Activated CD8-positive, alpha-beta memory T cell treated with anti-CD3 and anti-CD28 coated beads, Interleukin-2, amount 50 U/mL, for 24 hours (primary cell): Measurements from ENCODE around the gene TAF3.

ENCODE experiments used
- DNase-seq: peaks from one replicate; pipeline ENCODE4 v3.0.0-alpha.2; 2020; ENCODE audit errors: extremely low read depth

Gene TAF3

GRCh38 chr10:7874864-7875263 lies 56.6 kb downstream of the TAF3 start:
- no peak for DNase-seq

DNA sequence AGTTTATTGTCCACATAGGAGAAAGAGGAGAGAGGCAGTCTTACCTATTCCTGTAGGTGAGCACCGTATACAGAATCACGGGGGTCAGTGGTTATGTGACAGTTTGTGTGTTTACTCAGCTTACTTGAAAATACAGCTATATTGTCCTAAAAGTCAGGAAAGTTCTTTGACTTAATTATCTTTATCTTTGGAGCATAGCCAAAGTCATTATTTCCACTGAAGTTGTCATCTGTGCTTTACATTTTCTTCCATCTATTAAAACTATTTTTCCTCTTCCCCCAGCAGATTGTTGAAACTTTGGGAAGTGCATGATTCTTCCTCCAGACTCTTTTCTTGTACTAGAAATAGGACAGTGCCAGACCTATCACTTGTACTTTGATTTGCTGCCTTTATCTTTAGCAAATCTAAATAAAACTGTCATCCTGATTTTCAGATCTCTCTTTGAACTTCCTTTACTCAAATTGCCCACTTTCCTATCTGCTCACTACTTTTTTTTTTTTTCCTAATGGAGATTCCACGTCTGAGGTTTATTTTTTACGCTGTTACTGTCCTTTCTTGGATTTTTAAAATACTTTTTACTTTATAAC lies 58.3 kb downstream of the TAF3 start:
- no peak for DNase-seq

- DNase-seq = no peak
Measured at GRCh38 chr10:7881119-7881518, 62.8 kb downstream of the TAF3 start.

DNA sequence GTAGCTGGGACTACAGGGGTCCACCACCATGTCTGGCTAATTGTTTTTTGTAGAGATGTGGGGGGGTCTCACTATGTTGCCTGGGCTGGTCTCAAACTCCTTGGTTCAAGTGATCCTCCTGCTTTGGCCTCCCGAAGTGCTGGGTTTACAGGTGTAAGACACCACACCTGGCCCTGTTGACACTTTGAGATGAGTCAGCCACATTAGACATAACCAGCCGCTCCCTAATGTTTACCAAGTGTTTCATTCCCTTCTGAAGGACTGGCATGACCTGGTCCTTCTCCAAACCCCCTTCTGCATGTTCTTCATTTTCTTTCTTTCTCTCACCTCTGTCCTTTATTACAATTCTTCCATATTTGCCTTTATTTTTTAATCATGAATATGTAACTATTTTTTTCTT lies 67.8 kb downstream of the TAF3 start:
- no peak for DNase-seq

- DNase-seq = no peak
Measured at GRCh38 chr10:7887174-7887816, 69.0 kb downstream of the TAF3 start.

- DNase-seq = no peak
Measured at GRCh38 chr10:7889947-7890542, 71.7 kb downstream of the TAF3 start.

- no peak for DNase-seq
Measured at GRCh38 chr10:7890781-7891180, 72.5 kb downstream of the TAF3 start.

- no peak for DNase-seq
Measured at GRCh38 chr10:7891634-7892033, 73.3 kb downstream of the TAF3 start.

DNA sequence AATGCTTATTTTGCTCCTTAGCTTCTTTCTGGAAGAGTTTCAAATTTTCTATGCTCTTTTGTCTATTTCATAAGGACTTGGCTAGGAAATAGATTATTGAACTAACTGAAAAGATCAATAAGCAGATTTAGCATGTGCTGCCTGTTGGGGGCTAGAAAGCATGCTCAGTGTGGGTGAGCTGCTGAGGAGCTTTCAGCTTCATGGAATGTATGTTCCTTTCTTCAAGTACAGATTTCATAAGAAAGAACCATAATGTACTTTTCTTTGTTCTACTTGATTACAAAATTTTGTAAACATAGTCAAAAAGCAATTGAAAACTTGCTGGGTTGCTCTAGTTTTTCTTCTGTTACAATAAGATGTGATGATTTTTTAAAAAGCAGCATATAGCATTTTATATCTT lies 73.8 kb downstream of the TAF3 start:
- no peak for DNase-seq

DNA sequence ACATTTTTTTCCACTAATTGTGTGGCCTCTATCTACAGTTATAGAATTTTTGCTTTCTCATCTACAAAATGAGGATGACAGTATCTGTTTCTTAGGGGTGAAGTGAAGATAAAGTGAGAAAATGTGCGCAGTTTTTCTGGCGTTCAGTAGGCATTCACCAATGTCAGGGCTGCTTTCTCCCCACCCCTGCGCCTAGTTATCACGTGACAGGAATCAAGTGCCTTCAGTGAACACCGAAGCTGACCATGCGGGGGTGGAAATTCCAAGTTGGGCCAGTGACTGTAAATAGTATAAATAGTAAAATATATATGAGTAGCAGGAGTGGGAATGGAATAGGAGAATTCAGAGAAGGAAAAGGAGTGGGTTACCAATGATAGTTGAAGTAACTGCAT lies 77.4 kb downstream of the TAF3 start:
- DNase-seq = no peak

DNA sequence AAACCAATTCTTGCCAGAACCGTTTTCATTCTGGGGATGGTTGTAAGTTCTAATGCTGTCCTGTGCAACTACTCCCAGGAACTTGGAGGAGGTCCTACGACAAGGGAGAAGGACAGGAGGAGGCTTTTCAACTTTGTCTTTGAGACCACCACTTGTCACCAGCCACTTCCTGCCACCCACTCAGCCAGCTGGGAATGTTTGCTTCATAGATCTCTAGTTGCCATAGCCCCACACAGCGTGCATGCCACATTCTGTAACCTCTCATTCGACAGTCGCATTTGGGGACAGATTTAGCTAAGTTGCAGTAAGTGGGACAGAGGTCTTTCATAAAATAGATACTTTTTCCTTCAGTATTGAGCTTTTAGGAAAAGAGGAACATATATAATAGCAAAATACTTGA lies 78.0 kb downstream of the TAF3 start:
- DNase-seq = no peak

GRCh38 chr10:7901256-7901655 lies 83.0 kb downstream of the TAF3 start:
- DNase-seq = no peak

GRCh38 chr10:7902413-7902812 lies 84.1 kb downstream of the TAF3 start:
- no peak for DNase-seq

- no peak for DNase-seq
Measured at GRCh38 chr10:7903851-7904250, 85.5 kb downstream of the TAF3 start.

DNA sequence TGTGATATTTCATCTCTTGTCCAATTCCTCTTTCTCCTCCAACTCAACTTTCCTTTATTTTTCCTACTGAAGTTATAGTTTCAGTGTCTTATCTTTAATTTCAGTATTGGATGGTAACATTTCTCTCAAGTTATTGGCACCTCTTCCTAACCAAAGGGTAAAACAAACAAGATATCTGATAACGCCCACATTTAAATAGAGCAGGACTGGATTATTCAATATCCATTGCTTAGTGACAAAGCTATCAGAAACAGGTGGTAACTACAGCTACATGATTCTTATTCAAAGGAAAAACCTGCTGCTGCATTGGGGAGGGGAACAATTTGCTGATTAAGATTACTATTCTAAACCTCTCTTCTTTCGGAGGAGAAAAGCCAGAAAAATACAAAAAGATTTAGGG lies 87.8 kb downstream of the TAF3 start:
- DNase-seq = no peak

DNA sequence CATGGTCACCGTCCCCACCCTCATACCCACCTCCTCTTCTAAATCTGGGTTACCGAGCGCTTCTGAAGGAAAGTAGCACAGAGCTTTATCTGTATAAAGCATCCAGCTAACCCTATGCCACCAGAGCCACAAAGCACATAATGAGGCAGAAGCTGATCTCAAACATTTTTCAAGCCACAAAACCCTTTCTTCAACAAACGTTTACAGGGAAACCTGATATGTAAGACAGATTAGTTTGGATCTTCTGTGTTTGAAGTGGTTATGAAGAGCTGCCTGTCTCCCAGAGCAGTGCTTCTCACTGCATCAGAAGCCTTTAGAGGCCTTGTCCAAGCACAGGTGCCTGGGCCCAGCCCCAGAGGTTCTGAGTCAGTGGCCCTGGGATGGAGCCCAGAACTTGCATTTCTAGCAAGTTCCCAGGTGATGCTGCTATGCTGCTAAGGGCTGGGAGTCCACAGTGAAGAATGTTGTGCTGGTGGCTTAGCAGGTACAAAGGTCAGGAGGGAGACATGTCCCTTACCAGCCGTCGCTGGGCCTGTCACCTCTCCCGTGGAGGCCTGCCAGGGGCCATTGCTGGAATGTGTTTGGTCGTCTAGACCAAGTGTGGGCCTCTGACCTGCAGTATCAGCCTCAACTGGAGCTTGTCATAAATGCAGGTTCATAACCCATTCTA lies 90.4 kb downstream of the TAF3 start:
- no peak for DNase-seq

DNA sequence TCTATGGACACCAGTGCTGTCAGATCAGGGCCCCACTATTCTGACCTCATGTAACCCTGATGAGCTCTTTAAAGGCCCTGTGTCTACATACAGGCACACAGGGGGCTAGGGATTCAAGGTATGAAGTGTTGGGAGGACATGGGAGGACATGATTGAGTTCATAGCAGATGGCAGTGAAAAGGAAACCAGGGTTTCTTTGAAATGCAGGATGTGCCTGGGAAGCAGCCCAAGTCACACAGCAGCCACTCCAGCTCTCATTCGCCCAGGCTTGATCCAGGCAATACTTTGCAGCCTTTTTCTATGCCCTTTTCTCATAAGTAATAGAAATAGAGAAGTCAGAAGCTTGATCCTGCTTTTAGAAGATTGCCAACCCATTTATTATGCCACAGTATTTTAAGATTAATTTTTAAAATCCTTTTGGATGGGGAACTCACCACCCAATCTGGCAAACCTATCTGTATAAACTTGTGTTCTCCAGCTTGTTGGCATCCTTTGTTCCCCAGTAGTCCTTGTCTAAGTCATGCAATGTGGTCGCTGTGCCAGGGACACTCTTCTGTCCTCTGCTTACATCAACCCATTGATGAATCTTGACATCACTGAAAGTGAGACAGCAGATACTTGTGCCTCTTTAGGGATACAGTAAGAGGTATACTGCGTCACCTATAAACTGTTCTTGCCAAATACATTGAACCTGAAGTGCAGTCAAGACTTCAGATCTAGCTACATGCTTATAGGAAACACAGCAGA lies 95.0 kb downstream of the TAF3 start:
- no peak for DNase-seq

DNA sequence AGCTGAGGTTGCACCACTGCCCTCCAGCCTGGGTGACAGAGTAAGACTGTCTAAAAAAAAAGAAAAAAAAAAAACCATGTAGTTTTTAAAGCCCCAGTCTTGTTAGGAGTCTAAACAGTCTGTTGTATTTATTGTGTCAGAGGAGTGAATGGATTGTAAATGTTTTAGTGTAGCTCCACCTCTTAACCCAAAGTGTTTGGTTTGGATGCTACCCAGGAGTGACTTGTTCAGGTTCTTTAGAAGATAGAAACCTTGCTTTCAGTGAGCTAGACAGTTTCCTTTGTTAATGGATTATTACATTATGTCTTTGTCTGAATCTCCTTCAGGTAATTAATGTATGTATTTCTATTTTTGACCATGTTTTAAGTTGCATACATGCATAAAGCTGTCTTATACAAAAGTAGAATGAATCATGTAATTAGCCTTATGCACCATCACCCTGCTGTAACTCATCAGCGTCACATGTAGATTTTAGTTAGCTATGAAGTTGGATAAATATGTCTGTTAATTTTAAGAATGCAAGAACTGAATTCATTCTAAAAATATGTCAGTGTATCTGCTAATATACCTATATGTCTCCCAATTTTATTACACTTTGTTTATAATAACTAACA lies 97.7 kb downstream of the TAF3 start:
- no peak for DNase-seq

- no peak for DNase-seq
Measured at GRCh38 chr10:7917736-7918135, 99.4 kb downstream of the TAF3 start.

DNA sequence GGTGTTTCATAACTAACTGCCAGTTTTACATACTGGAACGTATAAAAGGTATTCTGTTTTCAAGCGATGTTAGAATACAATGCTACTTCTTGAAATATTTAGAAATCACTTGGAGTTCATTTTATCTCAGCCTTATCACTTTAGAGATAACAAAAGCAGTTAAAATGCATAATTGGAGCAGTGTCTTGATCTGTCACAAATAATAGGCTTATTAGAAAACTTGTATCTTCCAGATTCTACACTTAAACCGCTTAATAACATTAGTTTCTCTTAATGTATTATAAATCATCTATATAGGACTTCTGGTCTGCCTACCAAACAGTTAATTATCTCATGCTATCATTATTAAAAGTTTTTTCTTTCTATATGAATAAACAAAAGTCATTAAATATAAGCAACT lies 104.4 kb downstream of the TAF3 start:
- no peak for DNase-seq

GRCh38 chr10:7928536-7928935 lies 110.2 kb downstream of the TAF3 start:
- no peak for DNase-seq
